LoVo (cell line): ENCODE data around the gene NAA35.
"Not testable (repeated sequence)": the region's sequence is repeated elsewhere in the genome, so short reads cannot be mapped to it uniquely, and the experiment has no call there.

Experiments
- DNase-seq: peaks from one replicate; pipeline ENCODE4 v3.0.0-alpha.2; 2016; ENCODE audit warnings: low spot score

Gene NAA35

DNA sequence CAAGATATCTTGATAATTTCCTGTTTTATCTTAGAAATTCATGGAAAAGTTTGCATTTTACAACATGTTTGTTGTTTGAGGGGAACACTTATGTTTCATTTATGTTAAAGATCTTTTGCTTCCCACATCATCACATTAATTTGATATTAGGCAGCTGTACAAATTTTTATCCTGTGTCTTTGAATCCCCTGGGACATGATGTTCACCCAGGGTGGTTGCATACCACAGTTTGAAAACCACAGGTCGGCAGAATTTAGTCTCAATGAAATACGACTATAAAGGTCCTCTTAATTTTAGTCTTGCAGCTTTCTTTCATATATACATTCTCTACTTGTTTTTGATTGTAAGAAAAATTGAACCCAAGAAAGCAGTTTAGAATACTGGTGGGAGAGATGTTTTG is 3.7 kb downstream of the NAA35 start:
- no peak for DNase-seq

DNA sequence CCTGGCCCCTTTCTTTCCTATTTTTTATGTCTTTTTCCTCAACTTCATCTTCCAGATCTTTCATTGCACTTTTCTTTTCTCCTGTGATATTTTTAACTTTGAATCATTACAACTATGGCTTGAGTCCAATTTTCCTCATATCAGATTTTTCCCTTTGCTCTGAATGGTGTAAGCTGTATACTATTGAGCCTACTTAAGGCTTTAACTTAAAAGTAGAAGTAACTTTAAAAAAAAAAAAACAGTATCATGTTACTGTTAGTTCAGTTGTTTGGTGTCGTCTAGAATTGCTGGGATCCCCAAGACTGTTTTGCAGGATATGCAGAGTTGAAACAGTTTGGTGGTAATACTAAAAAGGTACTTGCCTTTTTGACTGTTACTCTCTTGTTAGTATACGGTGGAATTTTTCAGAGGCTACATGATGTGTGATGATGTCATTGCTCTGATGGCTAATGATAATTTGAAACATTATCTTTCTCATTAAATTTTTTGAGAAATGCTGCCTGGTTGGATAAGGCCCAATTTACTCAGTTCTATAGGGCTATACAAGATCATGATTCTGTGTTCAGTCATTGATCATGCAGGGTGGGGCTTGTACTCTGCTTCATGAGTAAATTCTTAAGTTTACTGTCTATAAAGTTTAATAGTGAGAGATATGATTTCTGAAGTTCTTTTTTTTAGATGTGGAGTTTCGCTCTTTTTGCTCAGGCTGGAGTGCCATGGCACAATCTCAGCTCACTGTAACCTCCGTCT is 8.8 kb downstream of the NAA35 start:
- DNase-seq: no peak

DNA sequence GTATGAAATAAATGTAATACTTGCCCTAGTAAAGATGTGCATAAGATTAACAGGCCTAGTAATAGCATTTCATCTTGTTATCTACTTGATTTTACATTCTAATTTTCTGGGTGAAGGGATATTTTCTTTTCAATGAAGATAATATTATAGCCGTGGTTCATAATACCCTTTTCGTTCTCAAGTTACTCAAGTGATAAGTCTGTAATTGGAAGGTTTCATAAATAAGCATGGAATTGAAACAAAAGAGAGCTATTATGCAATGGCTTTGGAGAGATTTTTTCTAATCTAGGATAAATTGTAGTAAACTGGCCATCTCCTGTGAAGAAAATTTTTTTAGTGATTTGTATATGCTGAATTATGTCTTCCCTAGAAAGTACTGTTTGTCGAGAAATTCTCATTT is 19.0 kb downstream of the NAA35 start:
- no peak for DNase-seq

DNA sequence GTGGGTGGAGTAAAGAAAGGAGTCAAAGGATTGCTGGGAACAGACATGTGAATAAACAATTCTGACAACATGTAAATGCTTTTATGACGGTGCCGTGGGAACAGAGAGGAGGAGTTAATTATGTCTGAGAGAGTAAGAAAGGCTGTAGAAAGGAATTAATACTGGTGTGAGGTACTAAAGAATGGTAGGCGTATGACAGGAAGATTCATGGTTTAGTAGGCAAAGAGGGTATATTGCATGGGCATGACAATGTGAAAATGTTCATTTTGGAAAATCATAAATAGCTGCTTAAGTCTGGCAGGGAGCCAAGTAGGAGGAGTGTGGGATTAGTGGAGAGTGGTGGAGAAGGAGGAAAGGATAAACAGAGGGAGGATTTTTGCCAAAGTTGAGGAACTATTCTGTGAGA is 19.7 kb downstream of the NAA35 start:
- no peak for DNase-seq

DNA sequence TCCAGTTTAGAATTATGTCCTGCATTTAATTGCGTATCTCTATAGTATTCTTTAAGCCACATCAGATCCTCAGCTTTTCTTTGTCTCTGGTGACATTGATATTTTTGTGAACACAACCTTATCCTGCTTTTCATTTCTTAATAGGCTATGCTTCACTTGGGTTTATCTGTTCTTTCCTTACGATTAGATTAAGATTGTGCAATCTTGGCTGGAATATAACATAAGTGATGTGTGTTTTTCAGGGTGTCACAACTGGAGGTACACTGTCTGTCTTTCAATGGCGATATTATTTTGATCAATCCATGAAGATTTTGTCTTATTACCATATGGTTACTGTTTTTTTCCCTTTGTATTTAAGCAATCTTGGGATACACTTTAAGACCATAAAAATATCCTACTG is 23.6 kb downstream of the NAA35 start:
- no peak for DNase-seq

DNA sequence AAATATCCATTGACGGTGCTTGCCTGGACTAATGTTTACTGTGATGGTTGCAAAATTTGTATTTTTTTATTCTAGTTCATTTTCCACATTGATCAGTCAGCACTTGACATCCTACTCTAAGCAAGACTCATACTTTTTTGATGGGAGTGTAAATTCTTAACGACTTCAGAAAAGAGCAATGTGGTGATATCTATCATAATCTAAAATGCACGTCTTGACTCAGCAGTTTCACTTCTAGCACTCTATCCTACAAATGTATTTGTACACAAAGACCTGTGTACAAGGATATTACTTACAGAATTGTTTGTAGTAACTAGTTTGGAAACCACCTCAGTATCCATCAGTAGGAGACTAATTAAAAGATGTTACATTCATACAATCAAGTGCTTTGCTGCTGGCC is 24.0 kb downstream of the NAA35 start:
- DNase-seq: no peak

DNA sequence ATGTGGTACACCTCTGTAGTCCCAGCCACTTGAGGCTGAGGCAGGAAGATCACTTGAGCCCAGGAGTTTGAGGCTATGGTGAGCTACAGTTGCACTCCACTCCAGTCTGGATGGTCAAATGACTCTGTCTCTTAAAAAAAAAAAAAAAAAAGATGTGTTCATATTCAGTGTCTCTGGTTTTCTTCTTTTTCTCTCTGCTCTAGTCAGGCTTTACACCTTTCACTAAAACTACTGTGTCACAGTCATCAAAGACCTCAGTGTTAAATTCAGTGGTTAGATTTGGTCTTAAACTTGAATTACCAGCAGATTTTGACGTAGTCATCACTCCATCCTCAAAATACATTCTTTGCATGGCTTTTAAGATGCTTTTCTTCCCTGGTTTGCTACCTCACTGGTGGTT is 28.8 kb downstream of the NAA35 start:
- no peak for DNase-seq

DNA sequence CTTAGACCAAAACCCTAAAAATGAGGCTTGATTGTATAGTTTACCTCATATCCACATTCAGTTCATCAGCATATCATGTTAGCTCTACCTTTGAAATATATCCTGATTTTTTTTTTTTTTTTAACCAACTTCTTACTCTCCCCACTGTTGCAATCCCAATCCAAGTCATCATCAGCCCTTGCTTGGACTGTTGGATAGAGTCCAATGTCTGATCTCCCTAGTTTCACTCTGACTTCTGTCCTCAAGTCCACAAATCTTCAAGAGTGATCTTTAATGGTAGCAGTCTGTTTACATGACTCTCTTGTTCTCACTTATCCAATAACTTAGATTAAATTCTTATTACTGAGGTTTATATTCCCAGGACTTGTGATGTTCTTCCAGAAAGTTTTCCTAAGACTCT is 30.8 kb downstream of the NAA35 start:
- DNase-seq: no peak

DNA sequence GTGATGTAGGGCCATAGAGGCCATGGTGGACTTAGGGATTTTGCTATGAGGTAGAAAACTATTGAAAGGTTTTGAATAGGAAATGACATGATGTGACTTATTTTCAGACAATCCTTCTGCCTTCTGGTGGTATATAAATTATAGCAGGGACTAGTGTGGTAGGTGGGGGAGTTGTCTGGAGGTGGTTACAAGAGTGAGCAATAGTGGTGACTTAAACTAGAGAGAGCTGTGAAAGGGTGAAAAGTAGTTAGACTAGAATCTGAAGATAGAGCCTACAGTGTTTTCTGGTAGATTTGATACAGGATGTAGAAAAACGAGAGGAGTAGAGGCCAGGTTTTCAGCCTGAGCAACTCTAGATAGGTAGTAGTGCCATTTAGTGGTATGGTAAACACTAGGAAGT is 32.3 kb downstream of the NAA35 start:
- no peak for DNase-seq

DNA sequence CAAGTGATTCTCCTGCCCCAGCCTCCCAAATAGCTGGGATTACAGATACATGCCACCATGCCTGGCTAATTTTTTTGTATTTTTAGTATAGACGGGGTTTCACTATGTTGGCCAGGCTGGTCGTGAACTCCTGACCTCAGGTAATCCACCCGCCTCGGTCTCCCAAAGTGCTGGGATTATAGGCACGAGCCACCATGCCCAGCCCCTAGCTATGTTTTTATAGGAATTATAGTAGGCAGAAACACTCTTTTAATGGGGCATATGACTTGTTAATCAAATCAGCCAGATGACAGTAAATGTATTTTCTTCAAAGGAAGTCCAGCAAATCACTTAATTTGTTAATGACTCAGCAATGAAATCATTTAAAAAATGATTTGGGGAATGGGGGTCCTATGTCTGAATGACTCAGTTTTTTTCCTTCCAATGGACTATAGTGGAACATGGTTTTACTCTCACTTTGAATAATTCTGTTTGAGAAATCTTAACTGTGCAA is 33.2 kb downstream of the NAA35 start:
- DNase-seq: not testable (repeated sequence)

DNA sequence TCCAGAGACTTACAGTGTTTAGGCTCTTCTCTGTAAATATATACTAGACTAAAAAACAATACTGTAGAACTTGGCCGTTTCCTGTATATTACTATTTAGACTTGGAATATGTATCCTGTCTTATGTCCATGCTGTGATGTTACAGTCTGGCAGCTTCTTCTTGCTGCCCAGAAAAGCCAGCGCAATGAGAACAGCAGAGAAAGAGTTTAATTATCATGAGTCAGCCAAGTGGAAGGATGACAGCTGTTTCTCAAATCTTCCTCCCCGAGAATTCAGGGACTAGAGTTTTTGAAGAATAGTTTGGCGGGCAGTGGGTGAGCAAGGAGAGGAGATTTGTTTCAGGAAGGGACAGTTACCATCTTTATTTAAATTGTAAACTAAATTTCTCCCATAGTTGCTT is 37.5 kb downstream of the NAA35 start:
- no peak for DNase-seq

DNA sequence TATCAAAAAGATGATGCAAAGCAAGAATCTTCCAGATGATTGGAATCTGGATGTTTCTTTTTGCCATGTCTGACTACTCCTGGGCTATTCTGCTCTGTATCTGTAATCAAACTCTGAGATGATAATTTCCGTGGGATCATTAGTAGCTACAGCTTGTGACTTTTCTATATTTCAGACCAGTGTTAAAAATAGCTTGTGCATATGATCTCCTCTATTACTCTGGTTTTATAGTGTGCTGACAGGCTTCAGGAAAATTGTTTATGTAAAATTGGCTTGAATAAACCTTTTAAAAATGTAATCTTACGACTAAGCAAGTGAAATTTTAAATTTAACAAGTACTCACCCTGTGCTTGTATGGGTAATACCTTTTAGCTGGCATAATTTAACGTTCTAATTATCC is 40.4 kb downstream of the NAA35 start:
- no peak for DNase-seq

DNA sequence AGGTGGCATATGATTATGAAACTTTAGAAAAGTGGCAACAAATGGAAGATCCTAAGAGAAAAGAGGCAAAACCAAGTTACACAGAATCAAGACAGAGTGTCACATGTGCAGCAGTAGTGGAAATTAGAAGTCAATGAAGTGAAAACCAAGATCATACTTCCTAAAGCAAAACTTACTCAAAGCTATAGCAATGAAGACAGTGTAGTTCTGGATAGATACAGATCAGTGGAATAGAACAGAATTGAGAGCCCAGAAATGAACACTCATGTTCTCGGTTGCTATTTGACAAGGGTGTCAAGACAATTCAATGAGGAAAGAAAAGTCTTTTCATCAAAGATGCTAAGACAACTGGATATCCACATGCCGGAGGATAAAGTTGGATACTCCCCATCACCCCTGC is 43.5 kb downstream of the NAA35 start:
- DNase-seq: no peak

DNA sequence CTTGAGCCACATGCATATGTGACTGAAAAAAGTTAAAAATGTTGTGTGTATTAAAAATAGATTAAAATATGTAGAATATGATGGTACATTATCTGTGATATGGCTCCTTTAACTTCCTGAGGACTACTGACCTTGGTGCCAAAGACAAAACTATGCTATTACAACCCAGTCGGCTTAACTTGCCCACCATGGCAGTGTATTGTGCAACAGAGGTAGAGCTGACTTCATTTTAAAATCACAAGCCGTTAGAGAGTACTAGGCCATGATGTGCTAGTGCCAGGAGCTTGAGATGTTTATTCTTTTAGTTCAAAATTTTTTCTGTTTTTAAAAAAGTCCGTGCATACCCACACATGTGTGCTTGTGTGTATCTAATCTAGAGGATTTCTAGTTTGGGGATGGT is 46.3 kb downstream of the NAA35 start:
- no peak for DNase-seq

DNA sequence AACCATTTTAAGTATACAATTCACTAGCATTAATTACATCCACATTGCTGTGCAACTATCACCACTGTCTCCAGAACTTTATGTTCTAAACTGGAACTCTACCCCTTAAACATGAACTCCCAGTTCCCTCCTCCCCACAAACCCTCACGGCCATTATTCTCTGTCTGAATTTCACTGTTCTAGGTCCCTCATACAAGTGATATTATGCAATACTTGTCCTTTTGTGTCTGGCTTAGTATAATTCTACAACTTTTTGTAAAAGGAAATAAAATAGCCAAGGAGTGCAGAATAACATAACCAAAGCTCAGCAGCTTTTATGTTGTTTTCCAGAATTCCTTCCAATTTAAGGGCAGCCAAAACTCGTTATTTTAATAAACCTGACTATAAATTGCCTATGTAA is 53.2 kb downstream of the NAA35 start:
- DNase-seq: no peak

DNA sequence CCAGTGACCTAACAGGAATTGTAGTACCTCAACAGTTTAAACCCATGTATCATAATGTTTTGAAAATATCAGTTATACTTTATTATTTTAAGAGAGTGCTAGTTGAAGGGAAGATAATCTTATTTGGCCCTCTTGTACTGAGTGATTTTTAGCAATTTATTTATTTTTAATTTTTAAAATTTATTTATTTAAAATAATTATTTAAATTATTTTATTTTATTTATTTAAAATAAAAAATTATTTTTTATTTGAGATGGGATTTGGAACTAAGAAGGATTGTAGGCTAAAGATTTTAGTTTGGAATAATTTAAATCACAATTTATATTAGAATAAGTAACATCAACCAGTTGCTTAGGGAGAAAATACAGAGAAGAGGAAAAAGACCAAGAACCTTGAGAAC is 54.2 kb downstream of the NAA35 start:
- no peak for DNase-seq

DNA sequence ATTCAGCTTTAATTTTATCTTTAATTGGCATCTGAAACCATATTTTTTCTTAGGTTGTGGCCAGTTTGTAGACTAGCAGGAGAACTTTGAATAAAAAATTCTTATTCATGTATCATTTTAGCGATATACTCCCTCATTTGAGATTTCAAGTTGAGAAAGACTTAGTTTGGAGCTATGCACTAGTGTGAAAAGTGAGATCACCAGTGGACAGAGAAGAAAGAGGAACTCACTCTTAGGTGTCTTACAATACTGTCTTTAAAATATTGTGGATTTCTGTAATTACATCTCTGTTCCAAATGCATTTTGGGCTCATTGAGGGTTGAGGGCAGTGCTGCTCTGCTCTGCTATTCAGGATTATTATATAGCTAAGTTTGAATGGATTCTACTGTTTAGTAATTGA is 54.7 kb downstream of the NAA35 start:
- no peak for DNase-seq

DNA sequence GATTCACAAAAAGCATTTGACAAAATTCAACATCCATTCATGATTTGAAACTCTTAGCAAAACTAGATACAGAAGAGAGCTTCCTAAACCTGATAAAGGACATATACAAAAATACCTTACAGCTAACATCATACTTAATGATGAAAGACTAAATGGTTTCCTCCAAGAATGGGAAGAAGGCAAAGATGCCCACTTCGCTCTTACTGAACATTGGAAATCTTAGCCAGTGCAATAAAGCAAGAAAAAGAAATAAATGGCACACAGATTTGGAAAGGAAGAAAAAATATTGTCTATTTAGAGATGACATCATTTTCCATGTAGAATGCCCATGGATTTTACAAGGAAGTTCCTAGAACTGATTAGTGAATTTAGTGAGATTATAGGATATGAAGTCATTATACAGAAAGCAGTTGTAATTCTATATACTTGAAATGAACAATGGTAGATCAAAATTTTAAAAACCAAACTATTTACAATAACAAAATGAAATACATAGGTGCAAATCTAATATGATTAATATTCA is 64.4 kb downstream of the NAA35 start:
- DNase-seq: no peak

DNA sequence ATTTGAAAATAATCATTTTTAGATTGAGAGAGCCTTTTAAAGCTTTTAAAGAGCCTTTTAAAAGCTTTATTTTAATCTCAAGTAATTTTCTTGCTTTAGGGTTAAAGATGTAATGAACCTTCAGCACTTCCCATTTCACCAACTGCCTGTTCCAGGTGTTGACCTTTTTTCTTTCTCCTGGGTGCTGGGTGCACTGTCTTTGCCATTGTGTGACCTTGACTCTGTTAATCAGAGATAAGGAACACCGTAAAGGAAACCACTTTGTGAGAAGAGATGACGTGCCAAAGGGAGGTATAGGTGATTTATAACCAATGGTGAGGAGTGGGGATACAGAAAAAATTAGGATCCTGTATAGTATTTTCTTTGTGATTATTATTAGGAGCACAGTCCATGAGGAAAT is 68.2 kb downstream of the NAA35 start:
- no peak for DNase-seq

DNA sequence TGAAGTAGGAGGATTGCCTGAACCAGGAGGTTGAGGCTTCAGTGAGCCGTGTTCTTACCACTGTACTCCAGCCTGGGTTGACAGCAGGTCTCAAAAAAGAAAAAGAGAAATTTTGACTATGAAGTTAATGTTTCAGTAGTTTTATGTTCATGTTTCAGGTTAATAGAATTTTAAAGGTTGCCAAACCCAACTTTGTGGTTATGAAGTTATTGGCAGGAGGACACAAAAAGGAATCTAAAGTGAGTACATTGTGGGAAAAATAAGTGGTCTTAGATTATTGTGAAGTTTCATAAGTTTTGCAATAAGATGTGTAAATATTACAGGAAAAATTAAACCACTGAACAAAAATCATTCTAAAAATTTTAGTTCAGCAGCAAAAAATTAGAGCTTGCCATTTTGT is 79.8 kb downstream of the NAA35 start:
- DNase-seq: no peak

DNA sequence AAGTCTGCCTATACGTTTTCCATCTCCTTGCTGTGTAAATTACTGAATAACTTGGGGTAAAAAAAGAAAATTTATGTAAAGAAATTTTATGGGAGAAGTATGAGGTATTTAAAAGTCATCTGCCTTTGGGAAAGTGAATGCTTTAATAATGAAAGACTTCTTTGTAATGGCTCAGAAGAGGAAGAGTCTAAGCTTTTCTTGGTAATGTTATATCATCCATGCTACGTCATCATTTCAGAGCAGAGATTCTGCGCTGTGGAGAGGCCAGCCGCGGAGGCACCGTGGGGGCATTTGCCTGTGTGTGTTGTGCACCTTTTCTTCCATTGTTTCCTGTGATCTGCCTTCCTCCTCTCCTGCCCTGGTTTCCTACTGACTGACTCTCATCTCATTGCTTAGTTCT is 80.2 kb downstream of the NAA35 start:
- DNase-seq: no peak

DNA sequence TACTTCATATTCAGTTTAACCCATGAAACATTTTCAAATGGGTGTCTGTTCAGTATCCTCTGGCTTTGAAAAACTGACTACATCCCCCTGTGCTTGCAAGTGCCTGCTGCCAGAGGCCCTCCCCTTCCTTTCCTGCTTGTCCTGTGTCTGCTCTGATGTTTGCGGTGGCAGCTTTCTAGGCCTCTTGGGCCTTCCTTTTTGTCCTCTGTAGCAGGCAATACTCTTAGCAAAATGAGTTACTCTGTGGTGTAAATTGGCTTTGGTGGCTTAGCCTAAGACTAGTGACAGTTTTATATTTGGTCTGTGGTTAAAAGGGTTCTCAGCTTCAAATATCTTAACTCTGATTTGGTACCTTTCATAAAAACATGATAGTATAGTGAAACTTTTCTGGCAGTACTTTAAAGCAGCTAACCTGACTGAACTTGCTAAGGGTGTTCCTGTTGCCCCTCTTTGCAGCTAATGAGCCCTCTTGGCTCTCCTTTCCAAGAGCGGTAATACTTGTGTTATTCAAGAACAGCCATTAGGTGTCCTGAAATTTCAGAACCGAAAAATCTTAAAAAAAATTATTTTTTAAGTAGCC is 81.8 kb downstream of the NAA35 start:
- DNase-seq: no peak

DNA sequence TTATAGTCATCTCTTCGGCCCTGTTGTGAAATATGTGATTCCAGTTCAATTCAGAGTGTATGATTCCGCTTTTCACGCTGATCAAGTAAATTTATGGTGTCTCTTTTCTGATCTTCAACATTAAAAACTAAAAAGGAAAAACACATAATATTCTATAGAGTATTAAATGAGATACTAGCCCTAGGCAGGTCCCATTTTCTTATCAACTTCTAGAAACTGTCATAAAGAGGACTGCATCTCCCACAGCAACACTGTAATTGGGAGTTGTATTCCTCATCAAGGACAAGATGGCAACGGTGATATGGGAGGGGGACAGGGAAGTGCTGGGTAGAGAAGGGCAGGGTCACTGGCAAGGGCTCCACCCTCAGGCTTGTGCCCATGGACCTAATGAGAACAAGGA is 86.8 kb downstream of the NAA35 start:
- no peak for DNase-seq
